IPS-18a (cell line): ENCODE data around the gene LRRC38.

ENCODE experiments used
- H3K27ac ChIP-seq: one replicate; pipeline ENCODE4 v1.5.1; 2013; ENCODE audit warnings: low read length
- H3K27me3 ChIP-seq: one replicate; pipeline ENCODE4 v1.6.1; 2013; ENCODE audit warnings: mild to moderate bottlenecking, low read length; ENCODE audit not compliant: control insufficient read depth, insufficient read depth
- H3K36me3 ChIP-seq: one replicate; pipeline ENCODE4 v1.6.1; 2013; ENCODE audit warnings: low read depth, low read length; ENCODE audit not compliant: control insufficient read depth
- H3K4me1 ChIP-seq: one replicate; pipeline ENCODE4 v1.6.1; 2013; ENCODE audit warnings: low read depth, low read length; ENCODE audit not compliant: control insufficient read depth
- H3K4me3 ChIP-seq: one replicate; pipeline ENCODE4 v1.5.1; 2013; ENCODE audit warnings: low read length
- H3K9ac ChIP-seq: one replicate; pipeline ENCODE4 v1.6.1; 2013; ENCODE audit warnings: mild to moderate bottlenecking, low read length, moderate library complexity
- H3K9me3 ChIP-seq: one replicate; pipeline ENCODE4 v1.6.1; 2013; ENCODE audit warnings: low read depth, low read length; ENCODE audit not compliant: control insufficient read depth

The LRRC38 gene

GRCh38 chr1:13541435-13542215 lies 27.8 kb upstream of the LRRC38 start:
- Histone ChIP-seq H3K27ac (no peak overlapping the region), H3K36me3 (no peaks in the 10 kb centered on the region), H3K27me3 (no peaks in the 10 kb centered on the region), H3K9me3 (no peaks in the 10 kb centered on the region), H3K4me3 (no peak overlapping the region), H3K9ac (no peak overlapping the region), H3K4me1 (no peaks in the 10 kb centered on the region)

GRCh38 chr1:13540866-13541265 lies 27.1 kb upstream of the LRRC38 start:
- no peaks in the 10 kb centered on the region for H3K4me1 ChIP-seq
- H3K36me3 ChIP-seq, result no peaks in the 10 kb centered on the region
- no peaks in the 10 kb centered on the region for H3K9me3 ChIP-seq
- H3K27ac ChIP-seq, result no peak overlapping the region
- H3K9ac ChIP-seq, result no peak overlapping the region
- H3K4me3 ChIP-seq, result no peak overlapping the region
- no peaks in the 10 kb centered on the region for H3K27me3 ChIP-seq

- Histone ChIP-seq H3K9ac (no peak overlapping the region), H3K36me3 (no peaks in the 10 kb centered on the region), H3K9me3 (no peaks in the 10 kb centered on the region), H3K27me3 (no peaks in the 10 kb centered on the region), H3K27ac (no peak overlapping the region), H3K4me1 (no peaks in the 10 kb centered on the region), H3K4me3 (no peak overlapping the region)
These were observed 25.9 kb upstream of the LRRC38 start for GRCh38 chr1:13539683-13540082.

GRCh38 chr1:13538832-13539231 lies 25.0 kb upstream of the LRRC38 start:
- Histone ChIP-seq H3K27ac (no peak overlapping the region), H3K4me1 (no peaks in the 10 kb centered on the region), H3K27me3 (no peaks in the 10 kb centered on the region), H3K9ac (no peak overlapping the region), H3K36me3 (no peaks in the 10 kb centered on the region), H3K9me3 (no peaks in the 10 kb centered on the region), H3K4me3 (no peak overlapping the region)

GRCh38 chr1:13536571-13536970 lies 22.8 kb upstream of the LRRC38 start:
- H3K4me1 ChIP-seq, result no peaks in the 10 kb centered on the region
- H3K27me3 ChIP-seq, result no peaks in the 10 kb centered on the region
- no peaks in the 10 kb centered on the region for H3K36me3 ChIP-seq
- no peak overlapping the region for H3K9ac ChIP-seq
- H3K9me3 ChIP-seq, result no peaks in the 10 kb centered on the region
- H3K4me3 ChIP-seq, result no peak overlapping the region
- no peak overlapping the region for H3K27ac ChIP-seq

- H3K27ac ChIP-seq, result no peak overlapping the region
- no peaks in the 10 kb centered on the region for H3K4me1 ChIP-seq
These were observed 21.4 kb upstream of the LRRC38 start for GRCh38 chr1:13535227-13535626.

GRCh38 chr1:13528320-13528719 lies 14.5 kb upstream of the LRRC38 start:
- H3K9me3 ChIP-seq, result no peaks in the 10 kb centered on the region
- no peak overlapping the region for H3K9ac ChIP-seq
- H3K27ac ChIP-seq, result no peak overlapping the region
- H3K4me3 ChIP-seq, result no peak overlapping the region
- no peaks in the 10 kb centered on the region for H3K36me3 ChIP-seq
- H3K27me3 ChIP-seq, result no peaks in the 10 kb centered on the region
- no peaks in the 10 kb centered on the region for H3K4me1 ChIP-seq

More at GRCh38 chr1:13535227-13535626, 21.4 kb upstream of the LRRC38 start:
- Histone ChIP-seq H3K9me3 (no peaks in the 10 kb centered on the region), H3K9ac (no peak overlapping the region), H3K4me3 (no peak overlapping the region), H3K36me3 (no peaks in the 10 kb centered on the region), H3K27me3 (no peaks in the 10 kb centered on the region)

- H3K4me3 ChIP-seq, result no peak overlapping the region
- H3K9ac ChIP-seq, result no peak overlapping the region
- H3K9me3 ChIP-seq, result no peaks in the 10 kb centered on the region
- H3K36me3 ChIP-seq, result no peaks in the 10 kb centered on the region
- no peak overlapping the region for H3K27ac ChIP-seq
- H3K4me1 ChIP-seq, result no peaks in the 10 kb centered on the region
- no peaks in the 10 kb centered on the region for H3K27me3 ChIP-seq
These were observed 10.1 kb upstream of the LRRC38 start for GRCh38 chr1:13523780-13524477.

- no peak overlapping the region for H3K4me3 ChIP-seq
- H3K9ac ChIP-seq, result no peak overlapping the region
- H3K27me3 ChIP-seq, result peaks cover 24% of the 10 kb centered on the region
- H3K27ac ChIP-seq, result no peak overlapping the region
- H3K9me3 ChIP-seq, result no peaks in the 10 kb centered on the region
- H3K36me3 ChIP-seq, result no peaks in the 10 kb centered on the region
- no peaks in the 10 kb centered on the region for H3K4me1 ChIP-seq
These were observed 7.2 kb upstream of the LRRC38 start for GRCh38 chr1:13520985-13521384.

GRCh38 chr1:13517193-13517812 lies 3.5 kb upstream of the LRRC38 start:
- no peak overlapping the region for H3K9ac ChIP-seq
- peaks cover 61% of the 10 kb centered on the region for H3K27me3 ChIP-seq
- no peaks in the 10 kb centered on the region for H3K4me1 ChIP-seq
- no peaks in the 10 kb centered on the region for H3K9me3 ChIP-seq
- no peak overlapping the region for H3K27ac ChIP-seq
- H3K36me3 ChIP-seq, result no peaks in the 10 kb centered on the region
- H3K4me3 ChIP-seq, result no peak overlapping the region

GRCh38 chr1:13516606-13517005 lies 2.8 kb upstream of the LRRC38 start:
- H3K36me3 ChIP-seq, result no peaks in the 10 kb centered on the region
- no peaks in the 10 kb centered on the region for H3K9me3 ChIP-seq
- peaks cover 68% of the 10 kb centered on the region for H3K27me3 ChIP-seq
- no peak overlapping the region for H3K27ac ChIP-seq
- H3K4me1 ChIP-seq, result no peaks in the 10 kb centered on the region
- no peak overlapping the region for H3K9ac ChIP-seq
- no peak overlapping the region for H3K4me3 ChIP-seq
